Activated effector memory CD4-positive, alpha-beta T cell treated with Interleukin-2 at 50 U/mL for 16 hours (primary cell): Measurements from ENCODE around the gene ANGPT4.

Source experiments
- DNase-seq: peaks from one replicate; pipeline ENCODE4 v3.0.0-alpha.2; 2020

The ANGPT4 gene

GRCh38 chr20:934186-934840, 18.2 kb upstream of the ANGPT4 start:
- DNase-seq: no peak

GRCh38 chr20:933029-933428, 16.9 kb upstream of the ANGPT4 start:
- no peak for DNase-seq

GRCh38 chr20:931401-931800, 15.3 kb upstream of the ANGPT4 start:
- no peak for DNase-seq

DNA sequence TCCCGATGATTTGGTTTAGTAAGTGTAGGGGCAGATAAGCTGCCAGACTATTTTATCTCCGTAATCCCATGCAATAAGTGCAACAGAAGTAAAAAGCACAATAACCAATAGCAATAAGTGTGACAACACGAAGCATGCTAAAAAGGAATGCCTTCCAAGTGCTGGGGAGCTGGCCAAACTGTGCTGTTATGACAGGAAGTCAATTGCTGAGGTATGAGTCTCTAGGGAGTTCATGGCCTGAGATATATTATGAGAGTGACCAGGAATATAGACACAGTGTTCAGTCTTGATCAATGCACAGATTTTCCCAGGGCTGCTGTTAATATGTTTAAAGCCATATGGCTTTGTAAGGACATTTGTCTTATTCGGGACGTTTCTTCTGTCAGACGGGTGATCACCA, 10.5 kb upstream of the ANGPT4 start:
- DNase-seq: no peak

DNA sequence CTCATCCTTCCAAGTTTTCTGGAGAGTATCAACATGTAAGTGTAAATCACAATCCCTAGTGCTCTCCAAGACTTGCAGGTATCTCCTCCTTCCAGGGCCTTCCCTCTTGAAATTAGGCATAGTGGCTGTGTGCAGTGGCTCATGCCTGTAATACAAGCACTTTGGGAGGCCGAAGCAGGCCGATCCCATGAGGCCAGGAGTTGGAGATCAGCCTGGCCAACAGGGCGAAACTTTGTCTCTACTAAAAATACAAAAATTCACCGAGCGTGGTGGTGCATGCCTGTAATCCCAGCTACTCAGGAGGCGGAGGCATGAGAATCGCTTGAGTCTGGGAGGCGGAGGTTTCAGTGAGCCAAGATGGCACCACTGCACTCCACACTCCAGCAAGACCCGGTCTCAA, 9.4 kb upstream of the ANGPT4 start:
- no peak for DNase-seq

DNA sequence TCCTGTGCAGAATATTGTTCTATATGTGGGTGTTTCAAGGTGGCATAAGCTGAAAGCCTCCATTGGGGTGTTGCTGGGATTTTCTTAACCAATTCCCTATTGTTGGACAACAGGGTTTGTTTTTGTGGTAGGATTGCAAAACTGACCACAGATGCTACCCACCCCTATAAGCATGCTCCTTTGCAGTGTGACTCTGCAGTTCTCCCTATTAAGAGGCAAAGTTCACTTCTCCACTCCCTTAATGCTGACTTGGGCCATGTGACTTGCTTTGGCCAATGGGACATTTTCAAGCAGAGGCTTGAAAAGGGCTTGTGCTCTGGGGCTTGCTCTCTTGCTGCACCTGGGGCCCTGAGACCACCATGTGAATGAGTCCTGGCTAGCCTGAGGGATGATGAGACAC, 8.5 kb upstream of the ANGPT4 start:
- no peak for DNase-seq

GRCh38 chr20:922781-923180, 6.6 kb upstream of the ANGPT4 start:
- no peak for DNase-seq

DNA sequence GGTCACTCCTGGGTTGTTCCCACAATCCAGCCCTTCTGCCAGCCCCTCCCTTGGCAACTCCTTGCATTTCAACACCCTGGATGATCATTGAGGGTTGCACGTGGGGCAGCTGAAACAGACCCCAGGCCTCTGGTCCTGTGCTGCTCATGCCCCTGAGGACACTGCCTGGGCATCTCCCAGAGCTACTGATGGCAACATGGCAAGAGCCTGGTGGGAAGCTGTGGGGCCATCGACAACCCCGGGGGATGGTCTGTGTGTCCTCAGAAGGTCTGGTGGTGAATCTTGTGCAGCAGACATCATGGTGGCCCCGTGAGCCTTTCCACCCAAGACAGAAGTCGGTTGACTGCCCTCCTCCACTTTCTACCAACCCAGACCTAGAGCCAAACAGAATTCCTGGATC, 4.9 kb upstream of the ANGPT4 start:
- no peak for DNase-seq

- no peak for DNase-seq
These were observed 4.2 kb upstream of the ANGPT4 start for GRCh38 chr20:920311-920710.

- no peak for DNase-seq
These were observed 3.4 kb upstream of the ANGPT4 start for GRCh38 chr20:919491-919916.

- DNase-seq: no peak
These were observed 1.3 kb upstream of the ANGPT4 start for GRCh38 chr20:917416-917815.

DNA sequence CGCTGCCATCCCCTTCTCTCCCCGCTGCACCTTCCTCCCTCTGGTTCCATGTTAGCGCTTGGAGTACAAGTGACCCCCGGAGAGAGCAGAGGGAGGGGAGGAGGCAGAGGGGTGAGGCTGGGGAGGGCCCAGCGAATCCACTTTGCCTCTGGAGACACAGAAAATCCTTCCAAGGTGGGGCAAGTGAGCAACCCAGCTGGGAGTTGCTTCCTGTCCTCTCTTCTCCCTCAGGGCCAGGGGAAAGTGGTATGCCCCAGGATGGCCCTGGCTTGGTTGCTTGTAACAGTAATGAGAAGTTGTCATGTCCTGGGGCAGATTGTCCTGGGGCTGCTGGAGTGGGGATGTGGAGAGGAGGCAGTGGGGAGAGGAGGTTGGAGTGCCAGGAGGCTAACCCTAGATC, 691 bp upstream of the ANGPT4 start:
- DNase-seq: no peak

- DNase-seq: no peak
These were observed 1.2 kb downstream of the ANGPT4 start for GRCh38 chr20:914727-915498.

GRCh38 chr20:913306-913849, 2.8 kb downstream of the ANGPT4 start:
- DNase-seq: no peak

- DNase-seq: no peak
These were observed 4.1 kb downstream of the ANGPT4 start for GRCh38 chr20:911882-912600.

- DNase-seq: no peak
These were observed 5.0 kb downstream of the ANGPT4 start for GRCh38 chr20:910870-911770.

- no peak for DNase-seq
These were observed 5.8 kb downstream of the ANGPT4 start for GRCh38 chr20:910132-910869.

GRCh38 chr20:909641-910040, 6.5 kb downstream of the ANGPT4 start:
- no peak for DNase-seq

DNA sequence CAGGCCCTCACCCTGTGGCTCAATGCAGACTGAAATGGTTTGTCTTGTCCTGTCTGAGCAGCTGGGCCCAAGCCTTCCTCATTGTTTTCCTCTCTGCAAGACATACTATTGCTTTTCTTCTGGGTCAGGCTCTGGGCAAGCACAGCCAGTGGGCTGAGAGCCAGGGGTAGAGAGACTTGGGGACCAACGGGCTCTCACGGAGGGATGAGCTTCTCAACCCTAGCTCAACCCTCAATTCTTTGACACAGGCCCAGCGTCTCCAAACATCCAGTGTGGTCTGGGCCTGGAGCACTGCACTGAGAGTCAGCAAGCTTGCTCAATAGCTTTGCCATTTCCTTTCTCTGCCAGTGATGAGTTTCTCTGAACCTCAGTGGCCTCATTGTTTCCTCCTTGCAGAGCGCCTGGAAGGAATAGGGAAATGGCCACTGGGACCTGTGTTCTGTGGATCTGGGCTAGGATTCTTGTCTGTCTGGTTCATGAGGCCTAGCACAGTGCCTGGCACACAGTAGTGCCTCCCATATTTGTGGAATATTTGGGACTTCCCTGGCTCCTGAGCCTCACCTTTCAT, 9.3 kb downstream of the ANGPT4 start:
- no peak for DNase-seq

- DNase-seq: no peak
These were observed 10.1 kb downstream of the ANGPT4 start for GRCh38 chr20:906001-906520.

- DNase-seq: no peak
These were observed 10.7 kb downstream of the ANGPT4 start for GRCh38 chr20:905396-905961.
